GM19035 (cell line): Measurements from ENCODE around the gene FANCC.

Experiments used
- ATAC-seq: cut with Tn5 transposase; IDR thresholded peaks from one replicate; pipeline ENCODE4 v1.9.1; 2021; ENCODE audit not compliant: unreplicated experiment

The FANCC gene

DNA sequence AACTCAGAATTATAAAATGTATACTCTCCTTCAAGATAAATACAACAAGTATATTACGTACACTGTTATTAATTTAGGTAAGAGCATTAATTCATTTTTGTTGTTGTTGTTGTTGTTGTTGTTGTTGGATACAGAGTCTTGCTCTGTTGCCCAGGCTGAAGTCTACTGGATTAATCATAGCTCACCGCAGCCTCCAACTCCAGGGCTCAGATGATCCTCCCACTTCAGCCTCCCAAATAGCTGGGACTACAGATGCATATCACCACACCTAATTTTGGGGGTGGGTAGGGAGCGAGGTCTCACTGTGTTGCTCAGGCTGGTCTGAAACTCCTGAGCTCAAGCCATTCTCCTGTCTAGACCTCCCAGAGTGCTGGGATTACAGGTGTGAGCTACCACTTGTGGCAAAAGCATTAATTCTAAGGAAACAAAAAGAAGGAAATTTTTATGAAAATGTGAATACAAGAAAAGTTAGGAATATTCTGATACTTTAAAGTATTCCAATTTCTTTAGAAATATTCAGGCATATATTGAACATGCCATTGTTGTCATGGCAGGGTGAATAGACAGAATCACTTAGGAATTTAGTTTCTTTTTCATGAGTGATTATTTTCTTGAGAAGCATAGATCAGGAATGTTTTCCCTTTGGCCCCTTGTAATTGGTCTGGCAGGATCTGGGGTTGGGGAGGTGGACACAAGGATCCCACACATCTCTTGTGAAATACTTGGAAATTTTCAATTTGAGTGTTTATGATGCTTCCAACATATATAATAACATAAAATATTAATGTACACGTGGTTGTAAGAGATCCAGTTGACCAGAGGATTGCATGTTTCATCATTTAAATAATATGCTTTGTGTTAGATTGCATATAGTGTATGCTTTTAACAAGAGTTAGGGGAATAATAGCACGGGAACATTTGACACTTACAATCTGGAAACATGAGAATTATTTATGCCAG is 263.6 kb downstream of the FANCC start:
- ATAC-seq = no peak

DNA sequence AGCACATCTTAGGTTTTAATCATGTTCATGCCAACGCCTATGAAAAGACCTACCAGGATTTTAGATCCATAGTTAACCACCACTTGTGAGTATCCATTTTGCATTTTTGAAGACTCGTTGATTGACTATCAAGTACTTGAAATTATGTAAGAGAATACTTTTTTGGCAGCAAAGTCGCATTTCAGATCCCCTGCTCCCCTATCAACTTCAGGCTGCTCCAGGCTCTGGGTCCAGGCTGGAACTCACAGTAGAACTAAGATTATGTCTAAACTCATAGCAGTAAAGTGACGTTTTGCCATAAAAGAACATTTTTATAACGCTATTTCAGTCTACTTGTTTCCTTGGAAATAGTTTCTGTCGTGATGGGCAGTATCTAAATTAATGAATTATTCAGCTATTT is 267.7 kb downstream of the FANCC start:
- no peak for ATAC-seq
